ENCODE results near the gene PACRG. TPM values are rescaled to one million over a fixed set of nuclear protein-coding genes. Genes with fewer than 3 reads are reported as not detected.

The PACRG gene
- total and polyA plus RNA-seq, 10 of the 15 experiments (the other 5 are each of a cell fraction or from before 2014, with no cell fraction given) = not detected

DNA sequence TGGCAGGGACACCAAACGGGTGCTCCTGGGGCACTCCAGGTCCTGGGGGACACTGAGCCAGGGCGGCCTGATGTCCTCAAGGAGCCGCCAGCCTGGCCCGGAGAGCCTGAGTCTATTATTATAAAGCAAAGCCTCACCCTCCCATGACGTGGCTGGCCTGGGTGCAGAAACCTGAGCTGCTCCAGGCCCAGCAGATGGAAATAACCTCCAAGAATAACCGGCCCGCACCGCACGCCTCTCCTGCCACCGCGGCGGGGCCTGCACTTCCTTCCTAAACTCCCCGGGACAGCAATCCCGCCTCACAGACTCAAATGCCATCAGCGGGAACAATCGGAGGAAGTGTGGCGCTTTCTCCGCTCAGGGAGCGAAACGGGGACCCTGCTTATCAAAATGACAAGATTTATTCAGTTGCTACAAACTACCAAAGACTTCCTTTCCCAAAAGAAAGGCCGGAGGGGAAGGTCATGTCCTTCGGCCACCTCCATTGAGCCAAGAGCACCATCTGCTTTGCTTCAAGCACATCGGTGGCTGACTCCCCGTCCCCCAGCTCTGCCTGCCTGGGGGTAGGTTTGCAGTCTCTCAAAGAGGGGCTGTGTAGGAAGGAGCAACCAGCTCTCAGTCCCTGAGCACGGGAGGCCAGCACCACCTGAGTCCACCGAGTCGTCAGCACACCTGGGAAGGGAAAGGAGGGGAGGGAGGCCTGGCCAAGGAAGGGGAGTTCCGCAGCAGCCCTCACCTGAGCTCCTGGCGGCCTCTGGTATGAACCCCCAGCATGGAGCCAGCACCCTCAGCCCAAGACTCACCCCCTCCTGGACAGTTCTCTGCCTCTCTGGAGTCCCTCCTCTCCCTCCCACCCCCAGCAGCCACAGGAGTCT, 608.1 kb downstream of the PACRG start:
- H3K9ac ChIP-seq (ENCODE audit: control insufficient read depth, insufficient read depth, low read length) = no peak overlapping the region
- no peaks in the 10 kb centered on the region for H4K20me1 ChIP-seq (ENCODE audit: control insufficient read depth, insufficient read depth)
- ChIA-PET RAD21 (ENCODE audit: unreplicated experiment) (no interaction called here), SMC1A (ENCODE audit: uncharacterized antibody, unreplicated experiment) (no interaction called here), POLR2A (no interaction called here), CTCF (no interaction called here)
- ATAC-seq (no peak), FAIRE-seq (no peak), DNase-seq (ENCODE audit: low read depth, low spot score) (no peak)
- no peaks in the 10 kb centered on the region for H3K79me2 ChIP-seq (ENCODE audit: control insufficient read depth, insufficient read depth, low read length)
- no TSS peak for BruUV-seq (replicated peaks)
- H3K4me1 ChIP-seq (ENCODE audit: control insufficient read depth, insufficient read depth, low read length) = no peaks in the 10 kb centered on the region
- H3K4me2 ChIP-seq (ENCODE audit: control insufficient read depth, insufficient read depth) = no peak overlapping the region
- no peaks in the 10 kb centered on the region for H3K9me3 ChIP-seq (replicated peaks; ENCODE audit: control insufficient read depth, insufficient read depth, low read length)
- intact Hi-C loops (cut with micrococcal nuclease; ENCODE audit: unreplicated experiment) (no loop called here), in situ Hi-C loops (cut with MboI) (no loop called here)
- no peak overlapping the region for H2AFZ ChIP-seq (ENCODE audit: control insufficient read depth, low read depth, low read length)
- H3K27ac ChIP-seq (ENCODE audit: control insufficient read depth, insufficient read depth) = no peak overlapping the region
- H3K4me3 ChIP-seq = no peak overlapping the region
- H3K36me3 ChIP-seq (ENCODE audit: control insufficient read depth in 2 of 2, insufficient read depth in 2 of 2, low read length in 1 of 2) = no peaks in the 10 kb centered on the region
- whole genome bisulfite sequencing (ENCODE audit: insufficient coverage, insufficient replicate concordance, low lambda C conversion rate, missing lambda C conversion rate) = 28% methylated on average over 29 of the region's 29 CpGs
- no peaks in the 10 kb centered on the region for H3K27me3 ChIP-seq (replicated peaks in 1 of 2; ENCODE audit: control insufficient read depth in 2 of 2, insufficient read depth in 2 of 2, low read length in 1 of 2)
- TF ChIP-seq ASH2L (IDR thresholded peaks at IDR 0.05; ENCODE audit: borderline replicate concordance, low read depth) (no peak), WRNIP1 (IDR thresholded peaks at IDR 0.05; ENCODE audit: borderline replicate concordance, low read depth, low read length) (no peak), ZNF207 (IDR thresholded peaks at IDR 0.05; ENCODE audit: borderline replicate concordance) (no peak), SUZ12 (IDR thresholded peaks at IDR 0.05; ENCODE audit: unreplicated experiment) (no peak), ZBED1 (IDR thresholded peaks at IDR 0.05; ENCODE audit: borderline replicate concordance) (no peak), PAX8 (IDR thresholded peaks at IDR 0.05) (no peak), SRF (IDR thresholded peaks at IDR 0.05; ENCODE audit: low read depth in 2 of 2, low read length in 2 of 2) (no peak), ZNF687 (IDR thresholded peaks at IDR 0.05) (no peak), JUND (IDR thresholded peaks at IDR 0.05; ENCODE audit: low read depth, low read length) (no peak), EZH2 (IDR thresholded peaks at IDR 0.05; ENCODE audit: borderline replicate concordance, control insufficient read depth, low read depth, low read length) (no peak), POLR2AphosphoS2 (IDR thresholded peaks at IDR 0.05; ENCODE audit: low read depth, low read length) (no peak), CBX3 (IDR thresholded peaks at IDR 0.05; ENCODE audit: borderline replicate concordance, low read depth) (no peak), MYB (IDR thresholded peaks at IDR 0.05; ENCODE audit: borderline replicate concordance, low read depth, low read length) (no peak), TCF3 (IDR thresholded peaks at IDR 0.05; ENCODE audit: borderline replicate concordance, insufficient read depth, low read depth, low read length) (no peak), SIX5 (IDR thresholded peaks at IDR 0.05; ENCODE audit: low read depth, low read length, severe bottlenecking) (no peak)
- TF ChIP-seq, protein P1, sequence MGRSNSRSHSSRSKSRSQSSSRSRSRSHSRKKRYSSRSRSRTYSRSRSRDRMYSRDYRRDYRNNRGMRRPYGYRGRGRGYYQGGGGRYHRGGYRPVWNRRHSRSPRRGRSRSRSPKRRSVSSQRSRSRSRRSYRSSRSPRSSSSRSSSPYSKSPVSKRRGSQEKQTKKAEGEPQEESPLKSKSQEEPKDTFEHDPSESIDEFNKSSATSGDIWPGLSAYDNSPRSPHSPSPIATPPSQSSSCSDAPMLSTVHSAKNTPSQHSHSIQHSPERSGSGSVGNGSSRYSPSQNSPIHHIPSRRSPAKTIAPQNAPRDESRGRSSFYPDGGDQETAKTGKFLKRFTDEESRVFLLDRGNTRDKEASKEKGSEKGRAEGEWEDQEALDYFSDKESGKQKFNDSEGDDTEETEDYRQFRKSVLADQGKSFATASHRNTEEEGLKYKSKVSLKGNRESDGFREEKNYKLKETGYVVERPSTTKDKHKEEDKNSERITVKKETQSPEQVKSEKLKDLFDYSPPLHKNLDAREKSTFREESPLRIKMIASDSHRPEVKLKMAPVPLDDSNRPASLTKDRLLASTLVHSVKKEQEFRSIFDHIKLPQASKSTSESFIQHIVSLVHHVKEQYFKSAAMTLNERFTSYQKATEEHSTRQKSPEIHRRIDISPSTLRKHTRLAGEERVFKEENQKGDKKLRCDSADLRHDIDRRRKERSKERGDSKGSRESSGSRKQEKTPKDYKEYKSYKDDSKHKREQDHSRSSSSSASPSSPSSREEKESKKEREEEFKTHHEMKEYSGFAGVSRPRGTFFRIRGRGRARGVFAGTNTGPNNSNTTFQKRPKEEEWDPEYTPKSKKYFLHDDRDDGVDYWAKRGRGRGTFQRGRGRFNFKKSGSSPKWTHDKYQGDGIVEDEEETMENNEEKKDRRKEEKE (IDR thresholded peaks at IDR 0.05) = no peak
- TF ChIP-seq, protein P2, sequence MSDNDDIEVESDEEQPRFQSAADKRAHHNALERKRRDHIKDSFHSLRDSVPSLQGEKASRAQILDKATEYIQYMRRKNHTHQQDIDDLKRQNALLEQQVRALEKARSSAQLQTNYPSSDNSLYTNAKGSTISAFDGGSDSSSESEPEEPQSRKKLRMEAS (IDR thresholded peaks at IDR 0.05; ENCODE audit: low read depth, low read length) = no peak
